ENCODE measurements around the gene MAST3.

The MAST3 gene

DNA sequence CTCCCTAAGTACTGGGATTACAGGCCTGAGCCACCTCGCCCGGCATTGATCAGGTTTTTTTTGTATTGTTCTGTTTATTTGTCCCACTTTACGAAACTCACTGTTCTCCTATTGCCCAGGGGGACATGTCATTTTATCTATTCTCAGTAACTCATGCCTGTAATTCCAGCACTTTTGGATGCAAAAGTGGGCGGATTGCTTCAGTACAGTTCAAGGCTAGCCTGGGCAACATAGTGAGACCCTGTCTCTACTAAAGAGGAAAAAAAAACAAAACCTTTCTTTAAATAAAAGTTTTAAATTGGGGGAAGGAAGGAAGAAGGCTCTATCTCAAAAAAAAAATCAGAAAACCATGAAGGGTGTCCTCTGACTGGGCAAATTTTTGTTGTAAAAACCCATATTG is 92.7 kb downstream of the MAST3 start:
- DNase-seq (ENCODE audit: low read depth): no peak

- no peak for DNase-seq (ENCODE audit: low read depth)
Observed at GRCh38 chr19:18191640-18192062, 94.1 kb downstream of the MAST3 start.

DNA sequence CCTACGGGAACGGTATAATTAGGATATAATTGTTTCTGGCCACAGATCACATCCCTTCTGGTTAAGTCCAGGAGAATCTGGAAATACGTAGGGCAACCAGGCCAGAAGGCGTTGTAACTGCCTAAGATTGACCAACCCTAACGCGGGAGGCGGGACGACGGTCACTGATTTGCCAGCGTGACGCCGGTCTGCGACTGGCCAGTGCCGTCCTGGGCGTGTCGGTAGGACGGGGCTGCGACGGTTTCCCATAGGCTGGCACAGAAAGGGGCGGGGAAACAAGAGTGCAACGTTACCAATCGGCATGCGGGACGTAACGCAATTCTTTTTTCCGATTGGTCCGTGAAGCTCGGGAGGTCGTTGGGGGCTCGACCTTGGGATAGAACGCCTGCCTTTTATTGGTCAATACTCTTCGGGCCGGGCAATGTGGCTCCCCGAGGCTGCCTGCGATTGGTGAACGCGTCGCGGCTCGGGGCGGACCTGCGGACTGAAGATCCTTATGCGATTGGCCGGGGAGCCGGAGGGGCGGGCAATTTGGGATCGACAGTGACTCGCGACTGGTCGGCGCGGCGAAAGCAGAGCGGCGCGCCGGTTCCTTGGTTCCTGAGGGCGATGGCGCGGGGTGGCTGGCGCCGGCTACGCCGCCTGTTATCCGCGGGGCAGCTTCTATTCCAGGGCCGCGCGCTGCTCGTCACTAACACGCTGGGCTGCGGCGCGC is 95.3 kb downstream of the MAST3 start, which contains the start of gene MPV17L2:
TSS of gene MPV17L2 (plus strand) at position 546 of the 715 bp plus-strand sequence. CDS start at position 610, 64 bp downstream.
- DNase-seq (ENCODE audit: low read depth): peak; percentile 100

GRCh38 chr19:18193388-18194180 is 96.0 kb downstream of the MAST3 start:
- DNase-seq (ENCODE audit: low read depth): peak; percentile 35

DNA sequence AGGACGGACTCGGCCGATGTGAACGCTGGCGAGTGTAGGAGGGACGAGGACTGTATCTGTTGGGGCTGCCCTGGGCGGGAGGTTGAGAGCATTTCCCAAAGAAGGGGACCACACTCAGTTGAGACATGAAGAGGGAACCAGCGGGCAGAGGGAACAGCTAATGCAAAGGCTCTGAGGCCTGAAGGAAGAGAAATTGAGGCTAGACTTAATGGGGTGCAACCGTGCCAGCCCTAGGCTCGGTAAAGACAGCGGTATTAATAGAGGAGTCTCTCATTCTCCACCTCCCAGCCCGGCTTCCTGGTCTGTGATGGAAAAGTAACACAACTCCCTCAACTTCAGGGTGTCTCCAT is 96.6 kb downstream of the MAST3 start:
- no peak for DNase-seq (ENCODE audit: low read depth)

GRCh38 chr19:18194554-18195238 is 97.1 kb downstream of the MAST3 start:
- peak; percentile 45 for DNase-seq (ENCODE audit: low read depth)

DNA sequence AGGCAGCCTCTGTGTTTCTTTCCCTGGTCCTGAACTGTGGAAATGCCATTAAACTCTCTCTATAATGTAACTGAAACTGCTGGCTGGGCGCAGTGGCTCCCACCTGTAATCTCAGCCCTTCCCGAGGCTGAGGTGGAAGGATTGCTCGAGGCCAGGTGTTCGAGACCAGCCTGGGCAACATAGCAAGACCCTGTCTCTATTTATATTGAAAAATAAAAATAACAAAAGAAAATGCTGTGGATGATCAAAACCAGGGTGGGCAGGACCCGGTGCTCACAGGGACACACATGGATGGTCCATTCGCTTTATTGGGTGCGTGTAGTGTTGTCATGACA is 98.9 kb downstream of the MAST3 start:
- DNase-seq (ENCODE audit: low read depth): no peak

GRCh38 chr19:18197306-18197705 is 99.7 kb downstream of the MAST3 start:
- DNase-seq (ENCODE audit: low read depth): no peak

- DNase-seq (ENCODE audit: low read depth): no peak
Observed at GRCh38 chr19:18197941-18198340, 100.4 kb downstream of the MAST3 start.

DNA sequence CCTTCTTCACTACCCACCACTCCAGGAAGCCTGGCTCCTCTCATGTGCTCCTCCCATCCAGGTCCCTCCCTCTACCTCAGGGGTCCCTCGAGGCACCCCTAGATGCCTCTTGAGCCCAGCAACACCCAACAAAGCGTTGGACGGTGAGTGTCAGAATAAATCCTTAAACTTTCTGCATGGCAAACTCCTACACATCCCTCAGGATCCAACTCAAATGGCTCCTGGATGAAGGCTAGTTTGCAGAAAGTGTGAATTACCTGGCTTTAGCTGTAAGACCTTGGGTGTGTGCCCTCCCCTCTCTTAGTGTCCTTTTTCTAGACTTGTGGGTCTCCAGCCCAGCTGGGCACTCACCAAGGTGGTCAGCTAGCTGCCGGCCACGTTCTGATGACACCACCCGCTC is 100.8 kb downstream of the MAST3 start:
- DNase-seq (ENCODE audit: low read depth): no peak
